Retina (tissue), 1 donor: Measurements from ENCODE around the gene C19orf25.

ENCODE experiments used
- DNase-seq: peaks from one replicate; pipeline ENCODE4 v3.0.0-alpha.2; 2016

C19orf25 gene

GRCh38 chr19:1460033-1460995 is 18.7 kb downstream of the C19orf25 start:
- DNase-seq, result no peak

GRCh38 chr19:1459479-1459878 is 19.5 kb downstream of the C19orf25 start:
- no peak for DNase-seq

DNA sequence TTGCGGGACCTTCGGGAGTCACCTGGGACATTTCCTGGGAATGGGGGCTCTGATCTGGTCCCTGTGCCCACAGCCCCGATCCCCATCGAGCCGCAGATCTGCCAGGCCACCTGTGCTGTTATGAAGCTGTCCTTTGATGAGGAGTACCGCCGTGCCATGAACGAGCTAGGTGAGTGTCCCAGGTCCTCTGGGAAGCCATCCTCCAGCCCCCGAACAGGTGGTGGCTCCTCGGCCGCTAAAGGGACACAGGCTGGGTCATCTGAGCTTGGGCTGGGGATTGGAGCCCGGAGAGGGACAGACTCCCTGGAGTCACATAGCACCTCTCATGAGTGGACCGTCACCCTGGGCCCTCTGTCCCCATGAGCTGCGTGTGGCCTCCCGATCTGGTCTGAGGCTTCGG is 21.1 kb downstream of the C19orf25 start:
- no peak for DNase-seq

DNA sequence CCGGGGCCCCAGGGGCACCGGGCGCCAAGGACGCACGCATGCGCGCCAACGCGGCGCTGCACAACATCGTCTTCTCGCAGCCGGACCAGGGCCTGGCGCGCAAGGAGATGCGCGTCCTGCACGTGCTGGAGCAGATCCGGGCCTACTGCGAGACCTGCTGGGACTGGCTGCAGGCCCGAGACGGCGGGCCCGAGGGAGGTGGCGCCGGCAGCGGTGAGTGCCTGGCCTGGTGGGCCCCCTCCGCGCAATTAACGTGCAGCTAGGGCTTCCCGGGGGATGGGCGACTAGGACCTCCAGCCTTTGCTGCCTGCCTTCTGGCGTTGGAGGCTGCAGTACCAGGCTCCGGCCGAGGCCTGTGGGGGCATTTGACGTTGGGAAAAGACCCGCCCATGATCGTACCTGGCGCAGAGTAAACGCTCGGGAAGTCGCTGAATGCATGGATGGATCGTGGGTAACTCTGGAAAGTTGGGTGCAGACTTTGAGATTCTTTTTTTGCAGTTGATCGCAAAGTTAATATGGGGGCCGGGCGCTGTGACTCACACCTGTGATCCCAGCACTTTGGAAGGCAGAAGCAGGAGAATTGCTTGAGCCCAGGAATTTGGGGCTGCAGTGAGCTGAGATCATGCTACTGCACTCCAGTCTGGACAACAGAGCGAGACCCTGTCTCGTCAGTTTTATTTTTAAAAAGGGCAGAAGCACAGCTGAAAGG is 21.8 kb downstream of the C19orf25 start:
- no peak for DNase-seq

GRCh38 chr19:1456121-1456900 is 22.7 kb downstream of the C19orf25 start:
- no peak for DNase-seq

- peak; percentile 52 for DNase-seq
Observed at GRCh38 chr19:1455336-1456120, 23.5 kb downstream of the C19orf25 start.

DNA sequence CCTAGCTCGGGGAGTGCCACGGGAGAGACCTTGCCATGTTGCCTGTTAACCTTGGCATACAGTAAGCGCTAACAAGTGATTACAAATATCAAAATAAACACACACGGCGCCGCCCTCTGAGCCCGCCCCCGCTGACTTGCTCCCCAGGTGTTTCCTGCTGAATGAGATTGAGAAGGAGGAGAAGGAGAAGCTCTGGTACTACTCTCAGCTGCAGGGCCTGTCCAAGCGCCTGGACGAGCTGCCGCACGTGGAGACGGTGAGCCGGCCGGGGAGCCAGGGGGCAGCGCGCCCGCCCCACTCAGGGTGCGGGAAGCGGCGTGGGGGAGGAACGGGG is 24.0 kb downstream of the C19orf25 start:
- no peak for DNase-seq

GRCh38 chr19:1453525-1454364 is 25.3 kb downstream of the C19orf25 start:
- DNase-seq, result peak; percentile 84

GRCh38 chr19:1452802-1453524 is 26.1 kb downstream of the C19orf25 start:
- DNase-seq, result peak; percentile 54

GRCh38 chr19:1451916-1452801 is 26.9 kb downstream of the C19orf25 start:
- DNase-seq, result peak; percentile 88

GRCh38 chr19:1450735-1451731 is 28.0 kb downstream of the C19orf25 start:
- DNase-seq, result peak; percentile 67

DNA sequence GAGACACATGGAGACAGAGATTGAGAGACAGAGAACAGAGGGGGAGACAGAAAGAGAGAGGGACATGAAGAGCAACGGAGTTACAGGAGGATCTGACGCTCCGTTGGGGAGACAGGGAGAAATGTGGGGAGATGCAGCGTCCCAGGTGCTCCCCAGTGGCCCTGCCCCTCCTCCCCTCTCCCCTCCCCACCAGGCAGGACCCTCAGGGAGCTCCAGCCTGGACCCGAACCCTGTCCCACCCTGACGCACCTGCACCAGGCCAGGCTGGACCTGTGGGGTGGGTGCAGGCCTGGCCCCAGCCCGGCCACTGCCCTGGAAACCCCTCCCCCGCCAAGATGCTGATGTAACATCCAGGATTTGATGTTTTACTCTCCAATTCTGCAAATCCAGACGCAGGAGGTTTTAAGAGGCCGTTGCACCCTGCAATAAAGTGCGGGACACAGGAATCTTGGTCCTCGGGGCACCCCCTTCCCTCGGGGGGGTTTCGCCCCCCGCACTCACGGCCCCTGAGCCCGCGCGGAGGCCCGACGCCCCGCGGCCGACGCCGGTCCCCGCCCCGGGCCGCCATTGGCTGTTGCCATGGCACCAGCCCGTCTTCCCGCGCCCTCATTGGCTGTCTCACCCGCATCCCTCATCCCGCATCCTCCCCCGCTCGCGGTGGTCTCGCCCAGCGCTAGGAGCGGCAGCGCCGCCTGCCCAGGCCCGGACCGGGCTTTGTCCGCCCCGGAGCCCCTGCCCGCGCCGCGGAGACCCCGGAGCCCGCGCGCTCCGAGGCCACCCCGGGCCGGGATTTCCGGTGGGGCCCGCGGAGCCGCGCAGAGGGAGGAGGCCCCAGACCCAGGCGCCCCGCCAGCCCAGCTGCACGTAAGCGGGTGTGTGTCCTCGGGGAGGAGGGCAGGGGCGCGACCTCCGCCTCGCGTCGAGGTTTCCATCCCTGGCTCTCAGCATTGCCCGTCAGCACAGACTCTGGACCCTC is 29.3 kb downstream of the C19orf25 start, which contains the start of gene APC2:
Gene APC2, plus strand, starts transcription at position 655 of the 976 bp plus-strand sequence. CDS start 2,881 bp downstream, outside the sequence.
- DNase-seq, result peak; percentile 94

DNA sequence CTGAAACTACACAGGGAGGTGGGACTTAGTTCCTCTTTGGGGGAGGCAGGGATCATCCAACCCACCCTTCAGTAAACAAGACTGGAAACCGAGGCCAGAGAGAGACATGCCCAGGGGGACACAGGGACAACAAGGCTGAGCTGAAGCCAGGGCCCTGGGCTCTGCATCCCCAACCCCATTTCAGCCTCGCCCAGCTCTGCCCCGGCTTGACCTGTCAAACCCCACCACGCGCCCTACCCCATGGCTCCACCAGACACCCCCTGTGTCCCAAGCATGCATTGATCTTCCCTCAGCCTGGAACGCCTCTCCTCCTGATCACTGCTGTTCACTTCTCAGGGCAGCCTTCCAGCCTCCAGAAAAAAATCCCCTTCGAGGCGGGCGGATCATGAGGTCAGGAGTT is 31.1 kb downstream of the C19orf25 start:
- DNase-seq, result no peak

GRCh38 chr19:1447504-1447903 is 31.5 kb downstream of the C19orf25 start:
- DNase-seq, result no peak

DNA sequence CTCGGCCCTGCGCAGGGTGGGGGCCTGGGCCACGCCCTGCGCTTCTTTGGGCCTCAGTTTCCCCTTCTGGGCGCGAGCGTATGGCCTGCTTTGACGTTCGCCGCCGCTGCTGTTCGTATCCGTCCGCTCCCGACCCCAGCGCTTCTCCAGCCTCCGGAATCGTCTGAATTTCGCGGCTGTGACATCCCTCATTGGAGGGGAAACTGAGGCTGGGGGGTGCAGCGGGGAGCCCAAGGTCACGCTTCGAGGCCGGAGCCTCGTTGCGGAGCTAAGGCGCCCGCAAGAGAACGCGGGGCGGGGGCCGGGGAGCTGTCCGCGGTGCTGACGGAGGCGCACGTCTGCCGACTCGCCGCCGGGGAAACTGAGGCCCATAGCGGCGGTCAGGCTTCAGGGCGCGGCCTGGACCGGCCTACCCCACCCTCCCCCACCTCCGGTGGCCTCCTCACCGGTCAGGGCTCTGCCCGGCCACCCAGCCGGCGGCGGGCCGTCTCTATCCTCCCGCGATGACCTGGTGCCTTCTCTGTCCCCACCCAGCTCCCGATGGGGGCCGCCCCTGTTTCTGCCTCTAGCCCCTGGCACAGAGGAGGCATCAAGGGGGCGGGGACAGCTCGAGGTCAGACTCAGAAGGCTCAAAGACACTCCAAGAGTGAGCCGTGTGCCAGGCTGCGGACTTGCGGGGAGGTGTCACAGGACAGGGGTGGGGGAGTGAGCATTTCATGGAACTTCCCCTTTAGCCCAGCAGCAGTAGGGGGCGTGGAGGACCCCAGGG is 32.1 kb downstream of the C19orf25 start:
- no peak for DNase-seq
